ENCODE results near the gene ATRN.
"Not testable (repeated sequence)": the region's sequence is repeated elsewhere in the genome, so short reads cannot be mapped to it uniquely, and the experiment has no call there.

ATRN gene

GRCh38 chr20:3470627-3471396 lies at the start of gene ATRN:
ATRN (plus strand) TSS chr20:3471018; CDS start chr20:3471108, 90 bp downstream.
- DNase-seq = peak; percentile 85

- DNase-seq = no peak
These were observed 48.8 kb upstream of the ATRN start for GRCh38 chr20:3421985-3422384.

- DNase-seq = no peak
These were observed 47.7 kb upstream of the ATRN start for GRCh38 chr20:3423126-3423525.

GRCh38 chr20:3426766-3427165 lies 44.1 kb upstream of the ATRN start:
- not testable (repeated sequence) for DNase-seq

- DNase-seq = no peak
These were observed 40.3 kb upstream of the ATRN start for GRCh38 chr20:3430376-3431069.

GRCh38 chr20:3431109-3431508 lies 39.7 kb upstream of the ATRN start:
- DNase-seq = no peak

DNA sequence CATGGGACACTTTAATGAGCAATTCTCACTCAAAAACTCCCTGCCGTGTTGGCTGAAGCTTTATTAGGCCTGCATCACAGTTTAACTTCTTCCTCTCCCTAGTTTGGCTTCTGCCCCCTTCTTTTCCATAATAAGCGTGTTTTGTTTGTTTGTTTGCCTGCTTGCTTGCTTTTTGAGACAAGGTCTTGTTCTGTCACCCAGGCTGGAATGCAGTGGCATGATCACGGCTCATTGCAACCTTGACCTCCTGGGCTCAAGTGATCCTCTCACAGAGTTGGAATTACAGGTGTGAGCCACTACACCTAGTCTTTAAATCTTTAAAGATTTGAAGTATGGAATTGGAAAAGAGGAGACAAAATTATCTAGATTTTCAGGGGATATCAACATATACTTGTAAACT lies 38.0 kb upstream of the ATRN start:
- DNase-seq = no peak

DNA sequence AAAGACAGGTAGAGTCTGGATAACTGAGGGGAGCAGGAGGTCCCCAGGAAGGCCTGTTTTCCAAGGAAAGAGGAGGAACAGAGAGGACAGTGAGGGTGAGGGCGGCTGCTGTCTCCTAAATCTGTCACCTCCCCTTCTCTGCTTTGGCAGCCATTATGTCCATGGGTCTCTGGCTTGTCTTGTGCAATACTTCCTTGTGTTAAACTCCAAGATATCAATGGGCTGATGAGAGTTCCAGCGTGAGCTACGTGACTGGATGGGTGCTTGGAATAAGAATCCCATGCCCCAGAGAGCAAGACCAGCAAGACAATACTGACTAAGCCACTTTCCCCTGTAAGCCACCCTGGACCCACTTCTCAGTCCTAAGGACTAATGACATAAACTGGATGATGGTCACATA lies 37.1 kb upstream of the ATRN start:
- no peak for DNase-seq

DNA sequence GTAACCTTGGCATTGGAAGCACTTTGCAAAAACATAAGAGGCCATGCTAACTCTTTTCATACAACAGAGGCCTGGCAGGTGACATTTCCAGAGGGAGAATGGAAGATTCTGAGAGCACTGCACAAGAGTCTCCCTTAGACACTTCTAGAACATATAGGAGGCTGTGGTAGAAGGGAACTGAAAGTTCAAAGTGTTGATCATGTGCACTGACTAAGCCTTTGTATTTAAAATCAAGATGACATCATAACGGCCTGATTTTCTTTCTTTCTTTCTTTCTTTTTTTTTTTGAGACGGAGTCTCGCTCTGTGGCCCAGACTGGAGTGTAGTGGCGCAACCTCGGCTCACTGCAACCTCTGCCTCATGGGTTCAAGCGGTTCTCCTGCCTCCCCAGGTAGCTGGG lies 36.6 kb upstream of the ATRN start:
- no peak for DNase-seq

- no peak for DNase-seq
These were observed 33.8 kb upstream of the ATRN start for GRCh38 chr20:3436864-3437574.

- DNase-seq = peak; percentile 94
These were observed 24.0 kb upstream of the ATRN start for GRCh38 chr20:3446779-3447178.

GRCh38 chr20:3447321-3447720 lies 23.5 kb upstream of the ATRN start:
- DNase-seq = peak; percentile 55

- no peak for DNase-seq
These were observed 21.5 kb upstream of the ATRN start for GRCh38 chr20:3449319-3449718.

DNA sequence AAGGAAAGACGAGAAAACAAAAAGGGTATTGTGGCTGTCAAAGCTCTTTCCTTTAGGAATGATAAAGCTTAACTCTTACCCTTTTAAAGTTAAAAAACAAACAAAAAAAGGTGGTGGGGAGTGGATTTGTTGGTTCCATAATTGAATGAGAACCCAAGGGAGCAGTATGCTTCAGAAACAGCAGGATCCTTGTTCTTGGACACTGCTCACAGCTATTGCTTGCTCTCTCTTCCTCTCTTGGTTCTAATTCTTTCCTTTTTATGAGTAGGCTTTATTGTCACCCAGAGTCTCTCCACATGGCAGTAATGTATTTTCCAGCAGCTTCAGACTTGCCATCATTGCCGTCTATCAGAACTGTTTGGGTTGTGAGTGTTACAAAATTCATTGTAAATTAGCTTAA lies 18.7 kb upstream of the ATRN start:
- no peak for DNase-seq

GRCh38 chr20:3452690-3453089 lies 18.1 kb upstream of the ATRN start:
- DNase-seq = no peak

DNA sequence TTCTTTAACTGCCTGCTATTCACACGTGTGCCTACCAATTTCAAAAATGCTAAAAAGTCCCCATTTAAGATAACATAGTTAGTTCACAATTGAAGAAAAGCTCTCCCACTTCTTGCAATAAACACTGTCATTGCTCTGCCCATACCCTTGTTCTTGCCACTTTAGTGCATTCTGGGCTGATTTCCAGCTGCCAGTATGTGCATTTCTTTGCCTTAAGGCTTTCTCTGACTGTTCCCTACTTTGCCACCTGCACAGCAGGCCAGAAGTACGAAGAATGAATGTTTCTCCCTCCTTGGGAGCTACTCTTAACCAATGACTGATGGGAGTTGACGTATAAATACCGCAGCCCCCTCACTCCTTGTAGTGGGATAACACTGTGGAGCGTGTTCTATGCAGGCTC lies 16.0 kb upstream of the ATRN start:
- DNase-seq = no peak

DNA sequence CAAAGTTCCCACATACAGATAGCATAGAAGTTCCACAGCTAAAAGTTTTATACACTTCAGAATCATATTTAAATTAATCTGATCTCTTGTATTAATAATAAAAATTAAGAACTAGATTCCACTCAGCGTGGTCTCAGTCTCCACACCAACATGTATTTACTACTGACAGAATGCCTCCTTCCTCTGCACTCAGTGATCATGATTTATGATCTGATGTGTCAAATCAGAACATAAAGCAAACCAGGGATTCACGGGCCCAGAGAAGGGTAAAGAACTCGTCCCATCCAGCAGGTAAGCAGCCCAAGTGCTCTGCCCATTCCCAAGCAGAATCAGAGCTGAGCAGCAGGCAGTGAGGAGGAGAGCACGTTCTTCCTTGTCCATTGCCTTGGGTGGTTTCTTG lies 14.2 kb upstream of the ATRN start:
- no peak for DNase-seq

GRCh38 chr20:3459881-3460307 lies 10.9 kb upstream of the ATRN start:
- DNase-seq = peak; percentile 91

GRCh38 chr20:3461211-3461771 lies 9.5 kb upstream of the ATRN start:
- no peak for DNase-seq

DNA sequence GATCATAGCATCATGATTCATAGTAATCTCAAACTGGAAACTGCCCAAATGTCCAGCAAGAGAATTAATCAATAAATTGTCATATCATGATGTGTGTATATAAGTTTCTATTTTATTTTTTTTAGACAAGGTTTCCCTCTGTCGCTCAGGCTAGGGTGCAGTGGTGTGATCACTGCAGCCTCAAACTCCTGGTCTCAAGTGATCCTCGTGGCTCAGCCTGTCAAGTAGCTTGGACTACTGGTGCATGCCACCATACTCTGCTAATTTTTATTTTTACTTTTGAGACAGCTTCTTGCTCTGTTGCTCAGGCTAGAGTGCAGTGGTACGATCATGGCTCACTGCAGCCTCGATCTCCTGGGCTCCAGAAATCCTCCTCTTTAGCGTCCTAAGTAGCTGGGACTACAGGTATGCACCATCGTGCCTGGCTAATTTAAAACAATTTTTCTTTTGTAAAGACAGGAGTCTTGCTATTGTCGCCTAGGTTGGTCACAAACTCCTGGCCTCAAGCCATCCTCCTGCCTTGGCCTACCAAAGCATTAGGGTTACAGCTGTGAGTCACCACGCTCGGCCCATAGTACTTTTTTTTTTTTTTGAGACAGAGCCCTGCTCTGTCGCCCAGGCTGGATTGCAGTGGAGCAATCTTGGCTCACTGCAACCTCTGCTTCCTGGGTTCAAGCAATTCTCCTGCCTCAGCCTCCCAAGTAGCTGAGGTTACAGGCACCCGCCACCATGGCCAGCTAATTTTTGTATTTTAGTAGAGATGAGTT lies 8.7 kb upstream of the ATRN start:
- no peak for DNase-seq

- DNase-seq = no peak
These were observed 6.7 kb upstream of the ATRN start for GRCh38 chr20:3464166-3464565.

DNA sequence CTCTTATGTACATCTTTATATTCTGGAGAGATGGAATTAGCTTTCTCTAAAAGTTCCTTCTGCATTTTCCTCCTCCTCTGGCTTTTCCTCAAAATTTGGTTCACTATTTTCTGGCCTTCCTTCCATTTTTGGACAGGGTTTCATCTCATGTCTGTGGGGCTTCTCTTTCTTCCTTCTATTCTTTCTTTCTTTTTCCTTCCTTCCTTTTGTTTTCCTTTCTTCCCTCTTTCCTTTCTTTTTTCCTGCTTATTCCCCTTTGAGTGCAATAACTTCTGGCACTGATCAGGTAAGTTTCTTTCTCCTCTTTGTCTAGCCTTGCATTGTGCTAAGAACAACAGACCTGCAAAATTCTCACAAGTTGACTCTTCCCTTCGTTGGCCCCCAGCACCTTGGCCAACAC lies 5.5 kb upstream of the ATRN start:
- DNase-seq = no peak

- no peak for DNase-seq
These were observed 601 bp upstream of the ATRN start for GRCh38 chr20:3470208-3470626.

Data from hematopoietic multipotent progenitor cell treated with erythropoietin and hydrocortisone succinate and interleukin-3 and kit ligand, for 8 days (in vitro differentiated cells).